Activated naive CD4-positive, alpha-beta T cell treated with Interleukin-2 at 50 U/mL for 16 hours (primary cell): Measurements from ENCODE around the gene TSPAN6.

Source experiments
- DNase-seq: peaks from one replicate; pipeline ENCODE4 v3.0.0-alpha.2; 2020

TSPAN6 gene

GRCh38 chrX:100647095-100647494 is 10.5 kb upstream of the TSPAN6 start:
- no peak for DNase-seq

DNA sequence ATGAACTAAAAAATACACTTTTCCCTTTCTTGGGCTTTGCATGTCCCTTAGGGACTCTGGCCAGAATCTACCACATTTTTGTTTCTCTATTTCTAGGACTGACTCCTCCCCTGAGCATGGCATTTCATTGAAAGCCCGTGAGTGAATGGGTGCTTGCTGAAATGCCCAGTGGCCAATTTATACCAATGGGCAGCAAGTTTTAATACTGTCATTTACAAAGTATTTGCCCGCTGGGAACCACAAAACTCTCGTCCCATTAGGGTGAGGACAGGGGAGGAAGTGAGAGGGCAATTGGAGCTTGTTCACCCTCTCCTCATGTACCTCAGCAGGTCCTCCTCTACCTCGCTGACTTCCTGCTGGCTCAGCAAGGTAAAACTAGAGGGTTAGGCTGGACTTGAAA is 8.5 kb upstream of the TSPAN6 start:
- DNase-seq, result no peak

- no peak for DNase-seq
Observed at GRCh38 chrX:100643956-100644860, 7.6 kb upstream of the TSPAN6 start, which contains the start of gene SRPX2. TSS of gene SRPX2 (plus strand) at chrX:100644199. CDS start at chrX:100646323, 2,124 bp downstream.

GRCh38 chrX:100643212-100643611 is 6.6 kb upstream of the TSPAN6 start:
- DNase-seq, result no peak

DNA sequence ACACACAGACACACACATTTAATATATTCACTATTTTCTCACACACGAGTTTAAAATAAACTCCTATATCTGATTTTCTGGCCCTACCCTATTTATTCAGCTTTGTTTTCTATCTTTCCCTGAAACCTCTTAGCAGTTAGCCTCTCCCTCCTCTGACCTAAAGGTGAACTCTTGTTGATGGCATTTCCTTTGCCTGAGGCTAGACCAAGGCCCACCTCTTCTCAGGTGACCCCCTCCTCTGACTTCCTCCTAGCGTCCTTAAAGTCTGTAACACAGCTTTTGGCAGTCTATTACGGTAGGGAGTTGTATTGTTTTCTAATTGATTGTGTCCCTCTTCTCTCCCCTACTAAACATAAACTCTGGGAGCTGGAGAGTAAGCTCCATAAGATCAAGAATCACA is 5.7 kb upstream of the TSPAN6 start:
- no peak for DNase-seq

GRCh38 chrX:100635989-100636320 is 651 bp downstream of the TSPAN6 start:
- no peak for DNase-seq

DNA sequence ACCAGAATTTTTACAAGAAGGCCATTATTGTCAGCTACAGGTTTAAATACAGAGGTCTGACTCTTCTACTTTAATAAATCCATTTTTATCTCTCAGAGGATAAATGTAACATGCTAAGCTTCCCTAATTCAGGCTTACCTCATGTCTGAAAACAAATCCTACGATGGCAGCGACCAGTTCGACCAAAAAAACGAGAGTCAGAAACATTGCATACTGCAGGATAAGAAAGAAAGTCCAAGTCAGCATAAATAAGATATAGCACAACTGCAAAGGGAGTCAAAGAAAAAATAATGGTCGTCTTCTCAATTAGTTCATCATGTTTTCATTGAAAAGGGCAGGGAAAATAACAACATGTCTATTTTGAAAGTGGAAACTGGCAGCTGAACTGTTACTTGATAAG is 1.6 kb downstream of the TSPAN6 start:
- no peak for DNase-seq

DNA sequence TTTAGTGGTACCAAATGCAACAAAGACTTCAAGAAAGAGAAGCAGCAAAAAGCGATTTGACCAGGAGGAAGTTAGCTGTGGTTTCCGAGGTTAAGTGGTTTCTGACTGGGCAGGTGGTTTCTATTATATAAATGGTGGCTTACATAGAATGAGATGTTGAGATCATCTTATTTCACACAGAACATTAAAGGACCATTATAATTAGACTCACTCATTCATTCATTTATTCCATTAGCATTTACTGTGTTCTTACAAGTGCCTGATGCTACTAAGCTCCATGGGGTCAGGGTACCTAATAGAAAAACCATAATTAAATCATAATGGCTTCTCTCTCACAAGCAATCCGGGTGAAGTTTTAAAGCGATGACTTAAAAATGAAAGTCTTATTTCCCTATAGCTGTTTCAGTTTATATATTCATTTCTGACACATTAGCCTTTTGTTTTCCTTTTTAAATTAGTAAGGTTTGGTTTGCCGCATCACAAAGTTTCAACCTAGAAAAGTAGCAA is 10.6 kb downstream of the TSPAN6 start:
- DNase-seq, result no peak

- no peak for DNase-seq
Observed at GRCh38 chrX:100623001-100623400, 13.6 kb downstream of the TSPAN6 start.

GRCh38 chrX:100615005-100615404 is 21.6 kb downstream of the TSPAN6 start:
- DNase-seq, result no peak

DNA sequence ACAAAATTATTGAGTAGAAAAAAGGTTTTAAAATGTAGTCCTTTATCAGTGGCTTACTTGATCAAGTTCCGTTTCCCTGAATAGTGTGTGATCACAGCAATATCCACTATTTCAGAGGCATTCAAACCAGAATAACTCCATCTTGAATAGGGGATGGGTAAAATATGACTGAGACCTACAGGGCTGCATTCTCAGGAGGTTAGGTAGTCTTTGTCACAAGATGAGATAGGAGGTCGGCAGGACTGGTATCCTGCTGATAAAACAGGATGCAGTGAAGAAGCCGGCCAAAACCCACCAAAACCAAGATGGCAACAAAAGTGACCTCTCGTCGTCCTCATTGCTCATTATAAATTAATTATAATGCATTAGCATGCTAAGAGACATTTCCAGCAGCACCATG is 24.7 kb downstream of the TSPAN6 start:
- no peak for DNase-seq

DNA sequence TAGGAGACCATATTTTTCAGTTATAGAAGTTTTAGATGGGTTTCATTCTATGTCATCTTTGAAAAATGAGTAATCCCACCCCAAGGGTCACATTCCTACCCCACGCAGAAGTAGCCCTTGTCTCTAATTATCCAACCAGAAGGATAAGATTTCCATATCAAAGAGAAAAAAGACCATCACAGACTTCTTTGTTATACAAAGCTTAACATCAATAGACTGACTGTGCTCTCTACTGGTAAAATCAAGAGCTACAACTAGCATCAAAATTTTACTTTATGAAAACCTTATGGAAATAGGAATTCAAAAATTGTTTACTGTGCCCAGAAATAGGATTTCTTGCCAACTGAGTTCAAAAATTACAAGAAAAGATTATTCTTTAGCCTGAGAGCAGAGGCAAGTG is 27.0 kb downstream of the TSPAN6 start:
- DNase-seq, result no peak

GRCh38 chrX:100606753-100607152 is 29.9 kb downstream of the TSPAN6 start:
- no peak for DNase-seq

DNA sequence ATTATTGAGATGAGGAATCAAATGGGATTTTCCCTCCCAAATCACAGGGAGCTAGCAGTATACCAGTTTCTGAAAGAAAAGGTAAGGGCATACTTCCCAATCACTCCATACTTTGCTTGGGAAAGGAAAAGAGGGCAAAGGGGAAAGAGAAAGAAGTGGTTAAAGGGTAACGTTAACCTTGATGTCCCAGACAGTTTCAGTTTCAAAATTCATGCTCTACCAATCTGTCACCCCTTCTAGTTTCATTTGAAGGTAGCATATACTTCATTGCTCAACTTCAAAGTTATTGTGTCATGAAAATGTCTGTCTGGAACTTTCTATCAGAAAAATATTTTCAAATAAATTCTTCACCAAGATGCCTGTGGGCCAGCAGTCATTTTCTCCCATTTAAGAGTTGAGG is 35.8 kb downstream of the TSPAN6 start:
- DNase-seq, result no peak

- DNase-seq, result no peak
Observed at GRCh38 chrX:100600340-100600739, 36.3 kb downstream of the TSPAN6 start.

GRCh38 chrX:100599456-100599855 is 37.1 kb downstream of the TSPAN6 start:
- no peak for DNase-seq

GRCh38 chrX:100596601-100597000 is 40.0 kb downstream of the TSPAN6 start:
- no peak for DNase-seq

- no peak for DNase-seq
Observed at GRCh38 chrX:100593581-100593980, 43.0 kb downstream of the TSPAN6 start.

DNA sequence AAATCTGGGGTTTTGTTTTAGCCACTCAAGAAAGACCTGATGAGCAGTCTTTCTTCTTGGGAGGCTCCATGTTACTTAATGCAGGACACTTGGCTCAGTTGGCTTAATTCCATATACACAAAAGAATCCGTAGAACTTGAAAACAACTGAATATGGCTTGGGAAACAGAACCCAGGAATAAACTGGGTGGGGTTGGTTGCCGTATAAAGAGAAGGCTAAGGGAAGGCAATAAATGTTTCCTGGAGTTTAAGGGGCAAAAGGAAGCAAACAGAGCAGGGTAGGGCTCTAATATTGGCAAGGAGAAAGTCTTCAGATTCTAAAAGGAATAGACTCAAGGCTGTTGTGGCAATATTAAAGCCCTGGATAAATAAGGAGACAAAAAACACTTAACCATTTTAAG is 43.5 kb downstream of the TSPAN6 start:
- DNase-seq, result no peak

- no peak for DNase-seq
Observed at GRCh38 chrX:100591256-100592051, 45.2 kb downstream of the TSPAN6 start.

DNA sequence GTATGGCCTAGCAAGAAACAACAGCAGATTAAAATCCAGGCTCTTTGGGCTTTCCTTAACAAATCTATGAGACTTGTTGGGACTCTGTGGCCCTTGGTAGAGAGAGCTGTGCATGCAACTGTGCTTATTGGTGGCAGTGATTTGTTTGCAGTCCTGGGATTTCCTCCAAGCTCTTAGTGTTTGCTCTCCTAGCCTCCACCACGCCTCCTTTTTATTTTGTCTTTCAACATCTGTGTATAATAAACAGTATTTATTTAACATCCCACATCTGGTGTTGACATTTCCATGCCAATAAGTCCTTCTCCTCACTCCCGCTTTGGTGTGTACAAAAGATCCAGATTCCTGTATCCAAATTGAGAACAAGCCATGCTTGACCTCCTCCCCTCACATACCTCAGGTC is 48.7 kb downstream of the TSPAN6 start:
- no peak for DNase-seq

DNA sequence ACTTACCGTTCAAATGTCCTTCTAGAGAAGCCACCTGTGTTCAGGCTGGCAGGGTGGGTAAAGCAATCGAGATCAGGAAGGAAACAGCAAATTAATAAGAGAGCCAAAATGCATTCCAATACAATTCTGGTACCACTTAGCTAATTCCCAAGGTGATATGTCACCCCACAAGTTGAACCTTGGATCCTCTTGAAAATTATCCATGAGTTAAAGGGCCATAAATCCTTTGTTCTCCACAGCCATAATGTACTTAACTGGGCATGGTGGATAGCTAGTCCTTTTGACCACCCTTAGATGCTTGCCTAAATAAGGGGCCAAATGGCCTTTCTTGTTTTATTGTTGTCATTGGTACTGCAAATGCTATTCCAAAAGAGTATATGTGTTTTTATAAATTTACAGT is 49.9 kb downstream of the TSPAN6 start:
- no peak for DNase-seq

DNA sequence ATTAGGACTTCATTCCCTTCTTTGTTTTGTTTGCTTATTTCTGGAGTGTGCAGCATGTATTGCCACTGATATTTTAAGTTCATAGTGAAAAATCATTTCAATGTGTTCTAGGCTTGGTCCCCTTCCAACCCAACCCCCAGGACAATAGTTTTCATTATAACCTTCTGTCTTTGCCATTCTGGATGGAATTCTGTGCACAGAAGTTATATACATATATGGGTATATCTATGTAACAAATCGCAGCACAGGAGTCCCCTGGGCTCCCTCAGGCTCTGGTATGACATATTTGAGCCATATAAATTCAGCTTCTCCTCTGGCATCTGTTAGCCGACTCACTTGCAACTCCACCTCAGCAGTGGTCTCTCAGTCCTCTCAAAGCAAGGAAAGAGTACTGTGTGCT is 52.0 kb downstream of the TSPAN6 start, which contains the start of gene TNMD:
Gene TNMD (plus strand): TSS at position 326 of the 400 bp plus-strand sequence. CDS start 83 bp downstream, outside the sequence.
- DNase-seq, result no peak
